IPS DF 4.7 (cell line): ENCODE measurements around the gene DGKI.
A peak's percentile ranks its signal among the peaks of the same experiment; 100 is the strongest.

Experiments used
- DNase-seq: peaks from one replicate; pipeline ENCODE4 v3.0.0-alpha.2; 2013; ENCODE audit warnings: low spot score; ENCODE audit errors: extremely low read depth

Gene DGKI

GRCh38 chr7:137689761-137690160, 157.0 kb downstream of the DGKI start:
- no peak for DNase-seq

GRCh38 chr7:137687556-137688265, 159.1 kb downstream of the DGKI start:
- no peak for DNase-seq

GRCh38 chr7:137685433-137686164, 161.2 kb downstream of the DGKI start:
- no peak for DNase-seq

- no peak for DNase-seq
Measured at GRCh38 chr7:137684776-137685175, 162.0 kb downstream of the DGKI start.

GRCh38 chr7:137684316-137684715, 162.5 kb downstream of the DGKI start:
- no peak for DNase-seq

GRCh38 chr7:137682596-137682995, 164.2 kb downstream of the DGKI start:
- no peak for DNase-seq

GRCh38 chr7:137681657-137682562, 164.9 kb downstream of the DGKI start:
- no peak for DNase-seq

GRCh38 chr7:137674551-137675409, 172.0 kb downstream of the DGKI start:
- DNase-seq = no peak

GRCh38 chr7:137674048-137674447, 172.7 kb downstream of the DGKI start:
- DNase-seq = no peak

- no peak for DNase-seq
Measured at GRCh38 chr7:137671920-137672319, 174.9 kb downstream of the DGKI start.

GRCh38 chr7:137670222-137671064, 176.3 kb downstream of the DGKI start:
- no peak for DNase-seq

GRCh38 chr7:137669706-137670105, 177.1 kb downstream of the DGKI start:
- no peak for DNase-seq

- no peak for DNase-seq
Measured at GRCh38 chr7:137668404-137668803, 178.4 kb downstream of the DGKI start.

GRCh38 chr7:137667633-137668387, 179.0 kb downstream of the DGKI start:
- DNase-seq = no peak

- DNase-seq = no peak
Measured at GRCh38 chr7:137664846-137665245, 181.9 kb downstream of the DGKI start.

- peak; percentile 28 for DNase-seq
Measured at GRCh38 chr7:137661634-137662033, 185.1 kb downstream of the DGKI start.

GRCh38 chr7:137658190-137658900, 188.4 kb downstream of the DGKI start:
- peak; percentile 28 for DNase-seq

GRCh38 chr7:137657476-137658189, 189.1 kb downstream of the DGKI start:
- DNase-seq = no peak
